GM12801 (cell line): ENCODE results near the gene TOX3.

ENCODE experiments used
- TF ChIP-seq, protein P1 (sequence below): IDR thresholded peaks from one replicate; pipeline ENCODE4 v1.5.1; 2011; ENCODE audit warnings: control low read depth; ENCODE audit not compliant: insufficient read length; ENCODE audit errors: extremely low read depth

TOX3 gene

DNA sequence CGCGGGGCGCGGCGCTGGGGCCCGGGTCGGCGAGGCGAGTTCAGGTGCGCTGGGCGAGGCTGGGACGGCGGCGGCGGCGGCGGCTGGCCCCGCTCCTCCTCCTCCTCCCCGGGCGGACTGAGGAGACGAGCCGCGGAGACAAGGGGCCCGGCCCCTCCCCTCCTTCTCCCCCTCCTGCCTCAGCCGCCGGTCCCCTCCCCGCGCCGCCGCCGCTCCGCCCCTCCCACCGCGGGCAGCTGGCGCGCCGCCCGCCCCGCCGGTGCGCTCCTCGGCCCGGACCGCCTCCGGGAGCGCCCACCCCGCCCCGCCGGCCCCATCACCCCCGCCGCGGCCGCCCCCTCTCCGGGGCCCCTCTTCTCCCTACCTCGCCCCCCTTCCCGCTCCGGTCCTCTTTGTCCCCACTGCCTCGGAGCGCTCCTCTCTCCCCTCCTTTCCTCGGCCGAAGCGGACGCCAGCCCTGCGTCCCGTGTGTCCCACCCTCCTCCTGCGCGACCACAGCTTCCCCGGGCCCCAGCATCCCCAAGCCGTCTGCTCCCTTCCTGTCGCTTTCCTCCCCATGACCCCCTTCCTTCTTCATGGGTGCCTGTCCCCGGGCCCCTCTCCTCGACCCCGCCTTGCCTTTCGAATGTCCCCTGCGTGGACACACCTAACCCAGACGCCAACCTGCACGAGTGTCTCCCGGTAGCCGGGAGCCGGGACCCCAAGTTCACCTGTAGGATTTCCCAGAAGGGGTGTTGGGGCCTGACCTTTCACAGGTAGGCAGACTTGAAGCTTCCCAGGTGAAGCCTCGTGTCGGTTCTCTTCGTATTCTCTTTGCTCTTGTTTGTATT is at the start of gene TOX3:
Gene TOX3 (minus strand): TSS at position 140 of the 830 bp plus-strand sequence. CDS start 420 bp downstream, outside the sequence.
- TF ChIP-seq, protein P1, sequence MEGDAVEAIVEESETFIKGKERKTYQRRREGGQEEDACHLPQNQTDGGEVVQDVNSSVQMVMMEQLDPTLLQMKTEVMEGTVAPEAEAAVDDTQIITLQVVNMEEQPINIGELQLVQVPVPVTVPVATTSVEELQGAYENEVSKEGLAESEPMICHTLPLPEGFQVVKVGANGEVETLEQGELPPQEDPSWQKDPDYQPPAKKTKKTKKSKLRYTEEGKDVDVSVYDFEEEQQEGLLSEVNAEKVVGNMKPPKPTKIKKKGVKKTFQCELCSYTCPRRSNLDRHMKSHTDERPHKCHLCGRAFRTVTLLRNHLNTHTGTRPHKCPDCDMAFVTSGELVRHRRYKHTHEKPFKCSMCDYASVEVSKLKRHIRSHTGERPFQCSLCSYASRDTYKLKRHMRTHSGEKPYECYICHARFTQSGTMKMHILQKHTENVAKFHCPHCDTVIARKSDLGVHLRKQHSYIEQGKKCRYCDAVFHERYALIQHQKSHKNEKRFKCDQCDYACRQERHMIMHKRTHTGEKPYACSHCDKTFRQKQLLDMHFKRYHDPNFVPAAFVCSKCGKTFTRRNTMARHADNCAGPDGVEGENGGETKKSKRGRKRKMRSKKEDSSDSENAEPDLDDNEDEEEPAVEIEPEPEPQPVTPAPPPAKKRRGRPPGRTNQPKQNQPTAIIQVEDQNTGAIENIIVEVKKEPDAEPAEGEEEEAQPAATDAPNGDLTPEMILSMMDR, result no peak

DNA sequence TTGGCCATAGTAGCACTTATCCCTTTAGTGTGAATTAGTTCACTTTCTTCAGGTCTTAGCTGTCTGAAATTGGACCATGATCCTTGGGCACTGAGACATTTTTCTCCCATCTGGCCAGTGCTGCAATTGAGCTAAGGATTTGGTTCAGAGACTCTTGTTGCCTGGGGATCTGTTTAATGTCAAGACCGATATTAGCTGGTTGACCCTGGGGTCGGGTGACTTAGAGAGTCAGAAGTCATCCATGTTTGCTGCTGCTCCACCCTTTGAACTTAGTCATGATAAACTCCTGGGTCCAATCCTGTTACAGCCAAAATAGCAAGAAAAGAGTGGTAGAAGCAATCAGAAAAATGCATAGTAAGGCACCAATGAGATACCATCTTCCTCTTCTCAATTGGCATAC is 45.8 kb upstream of the TOX3 start:
- TF ChIP-seq, protein P1, result no peak

DNA sequence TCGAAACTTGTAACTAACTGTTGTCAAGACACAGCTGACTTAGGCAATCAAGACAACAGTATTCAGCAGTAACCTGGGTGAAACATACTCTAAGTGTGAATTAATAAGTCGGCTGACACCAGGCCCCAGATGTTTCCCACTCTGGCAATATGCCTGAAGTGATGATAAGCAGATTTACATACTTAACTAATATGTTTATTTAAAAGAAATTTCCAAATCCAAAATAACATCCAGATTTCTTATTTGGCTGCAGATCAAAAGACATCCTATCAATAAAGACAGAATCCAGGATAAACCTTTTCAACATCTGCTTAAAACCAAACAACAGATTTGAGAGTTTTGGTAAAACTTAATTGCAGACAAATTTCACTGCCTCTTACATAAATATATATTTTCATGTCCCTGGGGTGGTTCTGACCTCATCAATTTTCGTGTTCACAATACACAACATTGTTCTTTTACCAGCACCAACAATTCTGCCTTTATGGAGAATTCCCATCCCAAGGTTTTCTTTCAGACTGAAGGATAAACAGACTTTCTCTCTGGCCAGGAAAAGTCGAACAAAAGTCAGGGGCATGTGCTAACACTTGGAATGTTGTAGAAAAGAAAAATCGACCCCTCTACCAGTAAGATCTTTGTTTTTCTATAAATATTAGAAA is 45.1 kb upstream of the TOX3 start:
- TF ChIP-seq, protein P1, result no peak

DNA sequence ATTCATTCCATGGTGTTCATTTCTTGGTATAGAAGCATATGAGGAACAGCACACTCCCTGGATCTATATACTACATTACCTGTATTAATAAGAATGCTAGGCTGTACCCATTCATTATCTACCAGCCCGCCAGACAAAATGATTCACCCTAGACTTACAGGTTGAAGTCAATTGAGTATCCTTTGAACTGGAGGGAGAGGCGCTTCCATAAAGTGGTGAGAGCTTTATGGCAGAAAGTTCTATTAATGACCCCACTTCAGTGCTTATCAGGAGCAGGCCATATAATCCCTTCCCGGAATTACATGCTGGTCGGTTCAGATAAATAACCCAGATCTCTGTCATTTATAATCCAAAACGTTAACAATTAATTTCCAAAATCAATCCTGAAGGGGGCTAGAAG is 44.5 kb upstream of the TOX3 start:
- TF ChIP-seq, protein P1, result no peak

DNA sequence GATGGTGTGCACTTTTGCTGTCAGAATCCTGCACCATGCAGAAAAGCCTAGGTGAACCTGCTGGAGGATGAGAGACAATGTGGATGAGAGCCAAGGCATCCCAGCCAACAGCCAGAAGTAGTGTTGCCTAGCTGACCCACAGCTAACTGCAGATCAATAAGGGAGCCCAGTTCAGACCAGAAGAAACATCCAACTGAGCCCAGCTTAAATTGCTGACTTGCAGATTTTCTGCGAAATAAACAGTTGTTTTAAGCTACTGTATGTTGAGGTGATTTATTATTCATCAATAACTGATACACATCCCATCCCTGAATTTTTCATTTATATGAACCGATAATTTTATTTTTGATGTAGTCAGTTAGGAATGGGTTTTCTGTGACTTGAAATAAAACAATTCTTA is 39.2 kb upstream of the TOX3 start:
- TF ChIP-seq, protein P1, result no peak

DNA sequence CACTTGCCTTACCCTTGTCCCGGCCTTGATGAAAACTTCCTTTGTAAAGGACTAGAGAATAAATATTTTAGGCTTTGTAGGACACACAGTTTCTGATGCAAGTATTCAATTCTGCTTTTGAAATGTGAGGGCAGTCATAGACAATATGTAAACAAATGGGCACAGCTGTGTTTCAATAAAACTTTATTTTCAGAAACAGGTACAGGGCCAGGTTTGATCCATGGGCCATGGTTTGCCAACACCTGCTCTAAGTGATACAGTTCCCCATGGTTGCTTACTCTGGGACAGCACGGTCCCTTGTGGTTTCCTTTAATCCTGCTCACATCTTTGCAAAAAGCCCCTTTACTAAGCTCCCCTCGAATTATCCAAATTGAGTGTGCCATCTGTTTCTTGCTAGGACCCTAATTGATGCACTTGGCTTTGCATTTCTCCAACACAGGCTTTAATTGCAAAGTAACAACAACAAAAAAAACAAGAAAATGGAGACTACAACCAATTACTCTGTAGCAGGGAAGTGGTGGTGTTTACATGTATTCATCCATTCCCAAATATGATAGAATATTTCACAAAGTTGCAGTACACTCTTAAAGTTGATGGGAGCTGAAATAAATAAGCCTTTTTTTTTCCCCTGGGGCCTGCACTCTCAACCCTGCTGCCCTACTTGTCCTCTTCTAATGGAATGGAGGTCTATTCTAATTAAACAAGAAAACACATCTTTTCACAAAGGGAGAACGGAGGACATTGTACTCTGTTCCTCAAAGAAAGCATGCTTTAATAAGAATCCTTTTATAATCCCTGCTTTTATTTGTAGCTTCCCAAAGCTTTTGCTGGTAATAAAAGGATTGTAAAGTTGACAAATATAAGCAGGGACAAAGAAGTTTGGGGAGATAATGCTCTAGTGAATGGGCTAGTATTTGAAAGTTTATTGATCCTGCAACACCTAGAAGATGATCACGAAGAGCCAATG is 37.7 kb upstream of the TOX3 start:
- TF ChIP-seq, protein P1, result no peak

DNA sequence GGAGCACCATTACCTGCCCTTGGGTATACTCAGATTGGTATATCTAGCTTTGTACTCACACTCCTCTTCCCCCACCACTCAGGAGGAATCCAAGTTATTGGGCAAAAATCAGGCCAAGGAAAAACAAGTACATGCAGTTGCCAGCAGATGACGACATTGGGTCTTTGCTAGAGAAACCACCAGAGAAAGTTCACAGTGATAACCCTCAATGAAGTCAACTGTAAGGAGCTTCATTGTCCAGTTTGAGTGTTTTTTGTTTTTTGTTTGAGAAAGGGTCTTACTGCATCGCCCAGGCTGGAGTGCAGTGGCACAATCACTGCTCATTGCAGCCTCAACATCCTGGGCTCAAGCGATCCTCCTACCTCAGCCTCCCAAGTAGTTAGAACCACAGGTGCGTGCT is 34.6 kb upstream of the TOX3 start:
- TF ChIP-seq, protein P1, result no peak
